Measurements from ENCODE around the gene WDR90.

Gene WDR90

DNA sequence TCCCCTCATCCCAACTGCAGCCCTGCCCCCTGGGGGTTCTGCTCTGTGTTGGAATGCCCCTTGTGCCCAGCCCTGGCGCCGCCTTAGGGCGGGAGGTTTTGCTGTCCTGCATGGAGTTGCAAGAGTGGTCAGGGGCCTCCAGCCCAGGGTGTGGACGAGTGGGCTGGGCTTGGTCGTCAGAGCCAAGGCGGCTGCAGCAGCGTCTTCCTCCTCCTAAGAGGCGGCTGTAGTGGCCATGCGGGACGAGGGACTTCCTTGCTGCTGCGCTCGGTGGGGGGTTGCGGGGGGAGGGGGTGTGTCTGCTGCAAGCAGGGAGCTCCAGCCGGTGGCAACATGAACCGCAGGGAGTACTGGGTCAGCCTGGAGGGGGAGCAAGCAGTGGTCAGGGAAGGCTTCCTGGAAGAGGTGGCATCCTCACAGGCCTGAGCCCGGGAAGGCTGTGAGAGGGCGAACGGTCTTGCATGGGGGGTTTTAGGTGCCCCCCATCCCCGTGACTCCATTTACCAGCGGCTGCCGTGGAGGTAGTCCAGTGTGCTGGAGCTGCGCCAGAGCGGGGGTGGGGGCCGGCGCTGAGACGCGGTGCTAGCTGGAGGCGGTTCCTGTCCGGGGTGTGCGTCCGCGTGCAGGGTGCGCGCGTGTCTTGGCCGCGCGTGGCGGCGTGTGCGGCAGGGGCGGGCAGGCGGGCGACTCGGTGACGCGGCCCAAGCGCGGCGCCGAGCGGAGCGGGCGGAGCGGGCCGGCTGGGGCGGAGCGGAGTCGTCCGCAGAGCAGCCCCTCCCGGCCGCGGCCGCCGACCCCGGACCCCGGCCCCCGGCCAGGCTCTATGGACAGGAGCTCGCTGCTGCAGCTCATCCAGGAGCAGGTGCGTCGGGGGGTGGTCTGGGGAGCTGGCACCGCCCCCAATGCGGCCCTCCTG, 26.1 kb downstream of the WDR90 start, which contains the start of gene RHBDL1:
RHBDL1 (plus strand) TSS at position 704 of the 916 bp plus-strand sequence; CDS start at position 824, 120 bp downstream.
- DNase-seq (ENCODE audit: low spot score), result no peak
- FAIRE-seq, result no peak

DNA sequence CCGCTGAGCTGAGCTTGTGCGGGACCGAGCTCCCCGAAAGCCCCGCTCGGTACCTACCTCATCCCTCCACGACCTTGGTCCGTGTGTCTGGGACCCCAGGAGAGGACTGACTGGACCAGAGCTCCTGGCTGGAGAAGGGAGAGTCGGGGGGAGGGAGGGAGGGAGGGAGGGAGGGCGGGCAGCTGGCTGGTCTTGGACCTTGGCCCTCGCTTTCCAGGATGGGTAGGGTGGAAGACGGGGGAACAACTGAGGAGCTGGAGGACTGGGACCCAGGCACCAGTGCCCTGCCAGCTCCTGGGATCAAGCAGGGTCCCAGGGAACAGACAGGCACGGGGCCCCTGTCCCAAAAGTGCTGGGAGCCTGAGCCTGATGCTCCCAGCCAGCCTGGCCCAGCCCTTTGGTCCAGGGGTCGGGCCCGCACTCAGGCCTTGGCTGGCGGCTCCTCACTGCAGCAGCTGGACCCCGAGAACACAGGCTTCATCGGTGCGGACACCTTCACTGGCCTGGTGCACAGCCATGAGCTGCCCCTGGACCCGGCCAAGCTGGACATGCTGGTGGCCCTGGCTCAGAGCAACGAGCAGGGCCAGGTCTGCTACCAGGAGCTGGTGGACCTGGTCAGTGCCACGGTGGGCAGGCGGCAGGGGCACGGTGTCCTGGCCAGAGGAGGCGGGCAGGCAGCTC, 26.9 kb downstream of the WDR90 start:
- FAIRE-seq, result no peak

DNA sequence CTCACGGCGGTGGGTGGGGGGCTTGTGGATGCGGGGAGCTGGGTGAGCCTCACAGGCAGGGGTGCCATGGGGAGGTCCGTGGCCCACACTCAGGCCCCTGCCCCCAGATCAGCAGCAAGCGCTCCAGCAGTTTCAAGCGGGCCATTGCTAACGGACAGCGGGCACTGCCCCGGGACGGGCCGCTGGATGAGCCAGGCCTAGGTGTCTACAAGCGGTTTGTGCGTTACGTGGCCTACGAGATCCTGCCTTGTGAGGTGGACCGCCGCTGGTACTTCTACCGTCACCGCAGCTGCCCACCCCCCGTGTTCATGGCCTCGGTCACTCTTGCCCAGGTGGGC, 27.4 kb downstream of the WDR90 start:
- no peak for FAIRE-seq
- DNase-seq (ENCODE audit: low spot score), result no peak

More for the DNA sequence above, 26.9 kb downstream of the WDR90 start:
- no peak for DNase-seq (ENCODE audit: low spot score)

DNA sequence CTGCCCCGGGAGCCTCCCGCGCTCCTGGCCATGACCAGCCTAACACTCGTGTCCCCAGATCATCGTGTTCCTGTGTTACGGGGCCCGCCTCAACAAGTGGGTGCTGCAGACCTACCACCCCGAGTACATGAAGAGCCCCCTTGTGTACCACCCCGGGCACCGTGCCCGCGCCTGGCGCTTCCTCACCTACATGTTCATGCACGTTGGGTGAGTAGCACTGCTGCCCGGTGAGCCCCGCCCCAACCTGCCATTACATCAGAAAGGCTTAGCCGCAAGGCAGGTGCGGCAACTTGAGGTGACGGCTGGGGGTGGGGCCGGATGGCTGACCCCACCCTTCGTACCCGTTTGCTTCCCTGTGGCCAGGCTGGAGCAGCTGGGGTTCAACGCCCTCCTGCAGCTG, 27.7 kb downstream of the WDR90 start:
- FAIRE-seq, result no peak

DNA sequence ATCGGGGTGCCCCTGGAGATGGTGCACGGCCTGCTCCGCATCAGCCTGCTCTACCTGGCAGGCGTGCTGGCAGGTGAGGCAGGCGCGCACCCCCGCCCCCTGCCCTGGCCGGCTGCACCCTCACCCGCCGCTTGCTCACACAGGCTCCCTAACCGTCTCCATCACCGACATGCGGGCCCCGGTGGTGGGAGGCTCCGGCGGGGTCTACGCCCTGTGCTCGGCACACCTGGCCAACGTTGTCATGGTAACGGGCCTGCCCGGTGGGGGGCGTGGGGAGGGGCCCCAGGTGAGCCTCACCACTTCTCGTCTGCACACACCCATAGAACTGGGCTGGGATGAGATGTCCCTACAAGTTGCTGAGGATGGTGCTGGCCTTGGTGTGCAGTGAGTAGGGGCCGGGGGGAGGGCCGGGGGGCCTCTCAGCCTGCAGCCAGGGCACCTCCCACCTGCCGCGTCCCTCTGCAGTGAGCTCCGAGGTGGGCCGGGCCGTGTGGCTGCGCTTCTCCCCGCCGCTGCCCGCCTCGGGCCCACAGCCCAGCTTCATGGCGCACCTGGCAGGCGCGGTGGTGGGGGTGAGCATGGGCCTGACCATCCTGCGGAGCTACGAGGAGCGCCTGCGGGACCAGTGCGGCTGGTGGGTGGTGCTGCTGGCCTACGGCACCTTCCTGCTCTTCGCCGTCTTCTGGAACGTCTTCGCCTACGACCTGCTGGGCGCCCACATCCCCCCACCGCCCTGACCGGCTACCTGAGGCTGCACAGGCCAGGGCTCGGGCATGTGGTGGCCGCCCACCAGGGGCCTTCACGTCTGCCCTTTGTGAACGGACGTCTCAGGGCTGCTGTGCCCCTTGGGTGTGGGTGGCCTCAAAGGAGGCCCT, 28.4 kb downstream of the WDR90 start:
- FAIRE-seq, result no peak
- DNase-seq (ENCODE audit: low spot score), result no peak

More for the DNA sequence above, 27.7 kb downstream of the WDR90 start:
- no peak for DNase-seq (ENCODE audit: low spot score)

DNA sequence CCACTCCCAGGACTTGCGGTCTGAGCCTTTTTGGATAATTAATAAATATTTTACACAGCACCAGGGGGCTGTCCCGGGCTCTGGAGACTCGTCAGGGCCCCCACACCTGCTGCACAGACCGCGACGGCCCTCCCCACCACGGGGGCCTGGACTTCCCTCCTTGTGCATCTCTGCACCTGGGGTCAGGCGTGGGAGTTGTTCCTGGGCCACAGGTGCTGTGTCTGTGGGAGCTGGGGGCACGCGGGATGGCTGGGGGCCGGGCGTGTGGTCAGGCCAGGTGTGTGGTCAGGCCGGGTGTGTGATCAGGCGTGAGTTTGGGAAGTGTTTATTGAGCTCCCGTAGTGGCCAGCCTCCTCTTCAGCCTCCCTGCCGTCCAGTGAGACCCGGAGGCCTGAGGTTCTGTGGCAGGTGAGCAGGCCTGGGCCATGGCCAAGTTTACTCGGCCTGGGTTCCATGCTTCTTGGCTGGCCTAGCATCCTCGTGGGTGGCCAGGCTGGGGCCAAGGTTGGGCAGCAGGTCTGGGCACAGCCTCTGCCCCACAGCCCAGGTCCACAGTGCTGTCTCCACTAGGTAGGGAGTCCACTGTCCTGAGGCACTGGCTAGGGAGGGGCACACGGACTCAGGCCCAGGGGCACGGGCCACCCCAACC, 29.2 kb downstream of the WDR90 start:
- no peak for DNase-seq (ENCODE audit: low spot score)
- FAIRE-seq, result no peak

DNA sequence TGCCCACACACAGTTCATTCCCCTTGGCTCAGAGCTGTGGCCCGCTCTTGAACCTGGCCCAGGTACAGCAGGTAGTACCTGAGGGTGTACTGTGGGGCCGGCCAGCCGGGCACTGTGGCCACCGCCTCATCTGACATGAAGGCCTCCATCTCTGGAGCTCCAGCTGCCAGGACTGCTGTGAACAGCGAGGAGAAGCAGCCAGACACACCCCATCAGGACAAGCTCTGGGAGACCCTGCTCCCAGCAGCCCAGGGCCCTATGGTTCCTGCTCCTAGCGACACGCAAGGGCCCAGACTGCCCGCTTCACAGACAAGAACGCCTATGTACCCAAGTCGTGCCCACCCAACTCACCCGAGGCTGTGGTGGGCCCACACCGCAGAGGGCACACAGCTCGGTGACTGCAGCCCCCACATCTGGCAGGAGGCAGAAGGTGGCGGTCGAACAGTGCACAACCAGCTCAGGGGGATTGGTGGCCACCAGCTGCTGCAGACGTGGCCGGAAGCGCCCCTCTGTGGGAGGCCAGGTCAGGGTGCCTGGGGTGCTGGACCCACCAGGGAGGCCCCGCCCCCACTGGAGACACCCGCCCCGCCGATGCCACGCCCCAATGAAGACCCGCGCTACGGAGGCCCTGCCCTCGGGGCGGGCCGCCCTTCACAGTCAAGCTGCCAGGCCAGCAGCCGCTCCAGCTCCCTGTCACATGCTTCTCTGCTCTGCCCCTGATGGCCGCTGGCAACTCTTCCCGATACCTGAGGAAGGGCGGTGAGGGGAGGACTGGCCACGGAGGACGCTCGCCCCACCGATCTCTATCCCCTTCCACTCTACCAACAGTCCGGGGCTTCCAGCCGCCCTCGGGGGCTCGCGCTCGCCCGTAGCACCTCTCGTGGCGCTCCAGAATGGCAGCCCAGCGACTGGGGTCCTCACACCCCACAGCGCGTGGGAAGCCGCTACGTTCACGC, 30.0 kb downstream of the WDR90 start:
- DNase-seq (ENCODE audit: low spot score) (no peak), FAIRE-seq (no peak)

DNA sequence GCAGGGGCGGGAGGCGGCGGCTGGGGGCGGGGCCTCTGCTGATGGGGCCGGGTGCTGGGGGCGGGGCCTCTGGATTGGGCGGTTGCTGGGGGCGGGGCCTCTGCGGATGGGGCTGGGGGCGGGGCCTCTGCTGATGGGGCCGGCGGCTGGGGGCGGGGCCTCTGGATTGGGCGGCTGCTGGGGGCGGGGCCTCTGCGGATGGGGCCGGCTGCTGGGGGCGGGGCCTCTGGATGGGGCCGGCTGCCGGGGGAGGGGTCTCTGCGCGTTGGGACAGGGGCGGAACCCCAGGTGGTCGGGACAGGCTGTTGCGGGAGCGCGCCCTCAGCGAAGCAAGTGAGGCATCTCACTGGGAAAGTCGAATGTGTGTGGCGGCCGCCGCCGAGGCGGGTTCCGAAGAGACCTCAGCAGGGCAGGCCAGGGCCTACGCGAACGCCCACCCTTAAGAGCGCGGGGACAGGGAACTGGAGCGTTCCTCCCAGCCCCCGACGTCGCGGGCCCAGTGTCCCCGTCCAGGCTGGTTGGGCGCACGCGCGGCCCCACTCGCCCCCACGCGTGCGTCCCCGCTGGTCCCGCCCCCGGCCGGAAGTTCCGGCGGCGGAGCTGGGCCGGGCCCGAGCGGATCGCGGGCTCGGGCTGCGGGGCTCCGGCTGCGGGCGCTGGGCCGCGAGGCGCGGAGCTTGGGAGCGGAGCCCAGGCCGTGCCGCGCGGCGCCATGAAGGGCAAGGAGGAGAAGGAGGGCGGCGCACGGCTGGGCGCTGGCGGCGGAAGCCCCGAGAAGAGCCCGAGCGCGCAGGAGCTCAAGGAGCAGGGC, 30.9 kb downstream of the WDR90 start, which contains the start of gene STUB1:
STUB1 (plus strand) TSS at position 597 of the 811 bp plus-strand sequence; CDS start at position 713, 116 bp downstream.
- no peak for FAIRE-seq
- DNase-seq (ENCODE audit: low spot score), result peak; percentile 59

DNA sequence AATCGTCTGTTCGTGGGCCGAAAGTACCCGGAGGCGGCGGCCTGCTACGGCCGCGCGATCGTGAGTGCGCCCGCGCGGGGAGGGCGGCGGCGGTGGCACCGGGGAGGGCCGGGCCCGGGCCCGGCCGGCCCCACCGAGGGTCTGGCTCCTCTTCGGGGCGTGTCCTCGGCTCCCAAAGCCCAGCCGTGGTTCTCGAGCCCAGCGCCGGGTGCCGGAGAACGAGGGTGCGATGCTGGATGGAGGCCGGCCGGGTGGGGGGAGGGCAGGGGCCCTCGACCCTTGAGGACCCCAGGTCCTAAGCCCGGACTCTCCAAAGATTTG, 31.4 kb downstream of the WDR90 start:
- DNase-seq (ENCODE audit: low spot score), result no peak
- no peak for FAIRE-seq

DNA sequence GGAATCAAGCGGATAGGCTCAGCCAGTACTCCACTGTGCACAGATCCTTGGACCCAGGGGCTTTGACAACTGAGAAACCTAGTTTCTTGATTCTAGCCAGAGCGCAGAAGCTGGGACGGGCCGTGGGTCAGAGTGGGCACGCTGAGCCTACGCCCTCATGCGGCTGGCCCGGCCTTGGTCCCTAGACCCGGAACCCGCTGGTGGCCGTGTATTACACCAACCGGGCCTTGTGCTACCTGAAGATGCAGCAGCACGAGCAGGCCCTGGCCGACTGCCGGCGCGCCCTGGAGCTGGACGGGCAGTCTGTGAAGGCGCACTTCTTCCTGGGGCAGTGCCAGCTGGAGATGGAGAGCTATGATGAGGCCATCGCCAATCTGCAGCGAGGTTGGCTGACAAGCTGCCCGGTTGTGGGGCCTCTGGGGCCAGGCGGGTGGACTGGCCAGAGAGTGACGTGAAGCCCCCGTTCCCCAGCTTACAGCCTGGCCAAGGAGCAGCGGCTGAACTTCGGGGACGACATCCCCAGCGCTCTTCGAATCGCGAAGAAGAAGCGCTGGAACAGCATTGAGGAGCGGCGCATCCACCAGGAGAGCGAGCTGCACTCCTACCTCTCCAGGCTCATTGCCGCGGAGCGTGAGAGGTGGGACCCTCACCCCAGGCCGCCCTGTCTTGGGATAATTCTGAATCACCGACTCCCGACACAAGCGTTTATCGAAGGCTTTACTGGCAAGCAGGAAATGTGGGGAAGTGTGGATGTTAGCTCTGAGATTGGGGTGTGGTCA, 32.0 kb downstream of the WDR90 start:
- no peak for FAIRE-seq

DNA sequence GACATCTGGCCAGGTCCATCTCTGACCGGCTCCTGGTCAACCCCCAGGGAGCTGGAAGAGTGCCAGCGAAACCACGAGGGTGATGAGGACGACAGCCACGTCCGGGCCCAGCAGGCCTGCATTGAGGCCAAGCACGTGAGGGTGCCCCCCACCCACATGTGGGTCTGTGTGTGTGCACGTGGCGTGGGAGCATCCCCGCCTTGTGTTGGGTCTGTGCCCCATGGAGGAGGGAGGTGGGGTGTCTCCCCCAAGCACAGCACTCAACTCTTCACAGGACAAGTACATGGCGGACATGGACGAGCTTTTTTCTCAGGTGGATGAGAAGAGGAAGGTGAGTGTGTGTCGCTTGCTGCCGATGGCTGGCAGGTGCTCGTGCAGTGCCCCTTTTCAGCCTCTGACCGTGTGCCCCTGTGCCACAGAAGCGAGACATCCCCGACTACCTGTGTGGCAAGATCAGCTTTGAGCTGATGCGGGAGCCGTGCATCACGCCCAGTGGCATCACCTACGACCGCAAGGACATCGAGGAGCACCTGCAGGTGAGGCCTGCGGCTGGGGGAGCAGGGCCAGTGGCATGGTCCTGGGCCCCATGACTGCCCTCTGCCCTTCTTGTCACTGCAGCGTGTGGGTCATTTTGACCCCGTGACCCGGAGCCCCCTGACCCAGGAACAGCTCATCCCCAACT, 32.7 kb downstream of the WDR90 start:
- DNase-seq (ENCODE audit: low spot score) (peak; percentile 46), FAIRE-seq (no peak)

More for the DNA sequence above, 32.0 kb downstream of the WDR90 start:
- DNase-seq (ENCODE audit: low spot score), result peak; percentile 30

DNA sequence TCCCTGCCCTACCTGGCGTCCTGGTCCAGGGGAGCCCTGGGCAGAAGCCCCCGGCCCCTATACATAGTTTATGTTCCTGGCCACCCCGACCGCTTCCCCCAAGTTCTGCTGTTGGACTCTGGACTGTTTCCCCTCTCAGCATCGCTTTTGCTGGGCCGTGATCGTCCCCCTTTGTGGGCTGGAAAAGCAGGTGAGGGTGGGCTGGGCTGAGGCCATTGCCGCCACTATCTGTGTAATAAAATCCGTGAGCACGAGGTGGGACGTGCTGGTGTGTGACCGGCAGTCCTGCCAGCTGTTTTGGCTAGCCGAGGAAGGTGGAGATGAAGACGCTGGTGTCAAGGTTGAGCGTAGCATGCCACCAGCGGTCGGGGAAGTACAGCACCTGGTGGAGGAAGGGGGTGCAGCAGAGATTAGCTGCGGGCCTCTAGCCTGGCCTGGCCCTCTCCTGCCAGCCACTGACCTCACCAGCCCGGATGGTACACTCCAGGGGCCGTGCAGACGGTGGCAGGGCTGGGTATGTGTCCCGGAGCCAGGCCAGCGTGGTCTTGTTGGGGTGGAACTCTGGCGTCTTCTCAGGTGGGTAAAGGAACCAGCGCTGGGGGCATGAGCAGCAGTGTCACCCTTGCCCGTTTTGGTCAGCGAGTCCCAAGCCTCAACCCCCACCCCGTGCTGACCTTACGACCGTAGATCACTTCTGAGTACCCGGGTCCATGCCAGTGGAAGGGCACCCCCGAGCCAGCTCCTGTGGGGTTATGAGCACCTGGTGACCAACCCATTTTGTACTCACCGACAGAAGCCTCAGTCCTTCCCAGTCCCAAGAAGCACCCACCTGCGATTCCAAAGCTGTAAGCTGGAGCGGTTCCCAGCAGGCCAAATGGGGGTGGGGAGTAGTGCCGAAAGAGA, 33.6 kb downstream of the WDR90 start:
- FAIRE-seq (no peak), DNase-seq (ENCODE audit: low spot score) (no peak)

DNA sequence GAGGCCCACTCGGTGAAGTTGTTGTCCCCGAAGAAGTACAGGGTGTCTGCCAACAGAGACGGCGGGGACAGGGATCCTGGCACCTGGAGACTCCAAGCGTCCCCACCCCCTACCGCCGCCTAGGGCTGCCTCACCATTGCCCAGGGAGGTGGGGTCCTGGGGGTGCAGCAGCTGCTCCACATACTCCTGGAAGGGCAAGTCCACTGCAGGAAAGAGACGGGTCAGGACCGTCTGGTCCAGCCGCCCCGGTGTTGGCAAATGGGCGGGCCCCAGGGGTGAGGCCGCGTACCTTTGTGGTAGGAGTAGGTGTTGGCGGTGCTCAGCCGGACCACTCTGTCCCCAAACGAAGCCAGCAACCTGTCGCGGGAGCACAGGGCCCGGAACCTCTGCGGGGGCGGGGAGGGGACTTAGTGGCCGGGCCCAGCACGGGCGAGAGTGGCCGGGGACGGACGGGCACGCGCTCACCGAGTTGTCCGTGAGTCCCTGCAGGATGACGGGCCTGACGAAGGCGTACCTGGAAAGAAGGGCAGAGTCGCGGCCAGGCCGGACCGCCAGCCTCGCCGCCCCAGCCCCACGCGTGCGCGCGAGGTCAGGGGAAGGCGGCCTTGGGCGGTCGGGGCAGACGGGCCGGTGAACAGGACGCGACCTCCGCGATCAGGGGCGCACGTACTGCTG, 34.4 kb downstream of the WDR90 start:
- FAIRE-seq (no peak), DNase-seq (ENCODE audit: low spot score) (no peak)

DNA sequence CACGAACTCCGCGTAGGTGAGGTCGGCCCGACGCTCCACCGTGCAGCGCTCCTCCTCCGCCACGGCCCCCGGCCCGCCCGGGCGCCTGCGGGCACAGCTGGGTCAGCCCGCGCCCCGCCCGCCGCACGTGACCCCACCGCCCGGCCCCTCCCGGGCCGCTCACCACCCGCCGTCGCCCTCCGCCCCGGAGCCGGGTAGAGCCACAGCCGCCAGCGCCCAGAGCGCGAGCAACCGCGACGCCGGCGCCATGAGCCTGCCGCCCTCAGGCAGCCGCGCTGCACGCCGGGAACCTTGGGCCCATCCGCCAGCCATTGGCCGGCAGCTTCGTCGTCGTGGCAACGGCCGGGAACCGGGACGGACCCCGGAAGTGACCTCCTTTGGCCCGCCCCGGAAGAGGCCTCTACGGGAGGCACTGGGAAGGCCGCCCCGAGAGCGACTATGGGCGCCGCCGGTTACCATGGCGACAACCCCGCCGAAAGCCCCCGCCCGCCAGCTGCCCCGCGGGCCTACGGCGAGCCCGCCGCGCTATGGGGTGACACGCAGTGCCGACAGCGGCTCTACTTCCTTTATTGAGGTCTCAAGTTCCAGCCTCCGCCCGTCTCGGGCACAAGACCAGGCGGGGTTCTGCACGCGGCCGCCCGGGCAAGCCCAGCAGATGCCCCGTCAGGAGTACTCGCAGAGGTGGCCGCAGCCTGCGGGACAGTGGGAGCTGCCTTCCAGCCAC, 35.1 kb downstream of the WDR90 start, which contains the start of gene JMJD8:
JMJD8 (minus strand) TSS at position 264 of the 724 bp plus-strand sequence; CDS start at position 249, 15 bp downstream.
- DNase-seq (ENCODE audit: low spot score) (peak; percentile 85), FAIRE-seq (peak; percentile 2)

DNA sequence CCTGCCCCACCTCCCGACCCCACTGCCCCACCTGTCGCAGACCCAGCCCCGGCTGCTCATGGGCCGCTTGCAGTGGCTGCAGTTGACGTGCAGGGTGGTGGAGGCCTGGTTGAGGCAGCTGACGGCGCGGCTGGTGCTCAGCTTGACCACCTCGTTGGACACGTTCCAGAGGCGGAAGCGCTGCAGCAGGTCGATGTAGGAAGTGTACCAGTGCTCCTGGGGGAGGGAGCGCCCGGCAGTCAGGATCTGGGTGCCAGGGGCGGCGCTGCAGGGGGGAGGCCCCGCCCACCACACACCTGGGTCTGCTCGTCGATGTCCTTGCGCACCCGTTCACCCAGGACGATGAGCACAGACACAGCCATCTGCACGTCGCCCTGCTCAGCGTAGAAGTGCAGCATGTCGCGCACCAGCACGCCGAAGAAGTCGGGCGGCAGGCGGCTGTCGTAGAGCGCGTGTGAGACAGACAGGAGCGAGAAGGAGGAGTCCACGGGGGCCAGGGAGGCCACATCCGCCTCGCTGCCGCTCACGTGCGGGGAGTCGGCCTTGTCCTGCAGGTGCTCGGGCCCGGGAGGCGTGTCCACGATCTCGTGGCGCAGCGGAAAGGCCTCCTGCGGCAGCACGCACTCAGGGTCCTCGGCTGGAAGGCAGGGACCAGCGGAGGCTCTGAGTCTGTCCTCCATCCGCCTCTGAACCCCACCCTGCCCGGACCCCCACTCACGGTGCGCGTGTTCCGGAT, 36.0 kb downstream of the WDR90 start:
- DNase-seq (ENCODE audit: low spot score) (no peak), FAIRE-seq (no peak)

Data from RCC 7860 (cell line).